K562 (cell line): ENCODE measurements around the gene EGR1. TPM values are rescaled to one million over a fixed set of nuclear protein-coding genes. Genes with fewer than 3 reads are reported as not detected.
A peak's percentile ranks its signal among the peaks of the same experiment; 100 is the strongest.

ENCODE experiments used
- CEBPG ChIP-seq, 3 experiments: fragments of 200-800 bp in 1 of 3; sonication (Bioruptor generic) in 1 of 3; sonication (generic) in 1 of 3; formaldehyde crosslinking in 1 of 3; IDR thresholded peaks in 2 of 3; conservative IDR thresholded peaks in 1 of 3; 2 replicates each; pipeline versions ENCODE4 v1.6.1 to v1.8.0; 2016 to 2022; ENCODE audit warnings: missing compliant biosample characterization in 2 of 3, missing genetic modification characterization in 2 of 3, mild to moderate bottlenecking in 1 of 3, missing genetic modification reagents in 1 of 3
- GATAD2B ChIP-seq: fragments of 450-650 bp; IDR thresholded peaks from 2 replicates; pipeline ENCODE4 v1.6.1; 2017; ENCODE audit warnings: mild to moderate bottlenecking, borderline replicate concordance
- MEF2D ChIP-seq: conservative IDR thresholded peaks from 2 replicates; pipeline ENCODE4 v1.6.1; 2016; ENCODE audit warnings: low read depth, missing genetic modification characterization, missing compliant biosample characterization
- NRF1 ChIP-seq, 2 experiments: fragments of 450-650 bp; IDR thresholded peaks in 1 of 2; conservative IDR thresholded peaks in 1 of 2; 2 replicates each; pipeline ENCODE4 v1.6.1; 2014; ENCODE audit warnings: mild to moderate bottlenecking in 2 of 2
- SP1 ChIP-seq: sonication (generic); formaldehyde crosslinking; IDR thresholded peaks from 2 replicates; pipeline ENCODE4 v1.8.1; 2022; ENCODE audit warnings: mild to moderate bottlenecking, missing genetic modification reagents
- TAF1 ChIP-seq: IDR thresholded peaks from 2 replicates; pipeline ENCODE4 v1.6.1; 2011; ENCODE audit warnings: mild to moderate bottlenecking, low read length, moderate library complexity; ENCODE audit not compliant: insufficient read depth, control insufficient read depth, severe bottlenecking; ENCODE audit errors: extremely low read depth
- ZNF133 ChIP-seq: fragments of 250-450 bp; sonication (Bioruptor Pico); IDR thresholded peaks from 2 replicates; pipeline ENCODE4 v1.4.0; 2020; ENCODE audit warnings: mild to moderate bottlenecking
- polyA plus RNA-seq, 8 experiments: library from polyadenylated mRNA; depleted of rRNA in 4 of 8; stranded (reverse) in 5 of 8; unstranded in 3 of 8; fragments of >200 nt; fragmentation: Nextera tagmentation in 2 of 8; fragmentation: Illumina TruSeq in 1 of 8; extraction: Ambion mirVana in 2 of 8; extraction: Trizol in 1 of 8; gene quantifications; 2 replicates each; pipeline versions ENCODE4 v1.2.1 to v1.2.3, GENCODE V29; 2011 to 2014; ENCODE audit warnings: inconsistent platforms in 1 of 8, missing spikeins in 1 of 8
- total RNA-seq, 7 experiments: library from RNA; depleted of rRNA in 6 of 7; stranded (reverse); fragments of >200 nt in 6 of 7; fragmentation: Illumina TruSeq in 2 of 7; extraction: Trizol in 2 of 7; gene quantifications; 2 replicates each; pipeline versions ENCODE4 v1.2.1 to v1.2.3, GENCODE V29; 2011 to 2021; ENCODE audit warnings: low replicate concordance in 1 of 7
- TF ChIP-seq, protein P1 (sequence below), 2 experiments: fragments of 450-650 bp in 1 of 2; sonication (generic) in 1 of 2; formaldehyde crosslinking in 1 of 2; IDR thresholded peaks; 2 replicates each; pipeline versions ENCODE4 v1.7.1 to v1.9.0; 2016 to 2022; ENCODE audit warnings: inconsistent platforms in 1 of 2, mild to moderate bottlenecking in 1 of 2, missing genetic modification reagents in 1 of 2
- TF ChIP-seq, protein P2 (sequence below): fragments of 250-450 bp; sonication (Bioruptor Pico); IDR thresholded peaks from 2 replicates; pipeline ENCODE4 v1.4.0; 2020; ENCODE audit warnings: mild to moderate bottlenecking, moderate library complexity
- TF ChIP-seq, protein P3 (sequence below): sonication (generic); formaldehyde crosslinking; IDR thresholded peaks from 2 replicates; pipeline ENCODE4 v1.8.0; 2022; ENCODE audit warnings: missing genetic modification reagents, mild to moderate bottlenecking, borderline replicate concordance
- TF ChIP-seq, protein P4 (sequence below): fragments of 200-800 bp; sonication (Bioruptor generic); IDR thresholded peaks from 2 replicates; pipeline ENCODE4 v1.6.1; 2017; ENCODE audit warnings: missing genetic modification characterization, missing compliant biosample characterization

EGR1 gene
- total and polyA plus RNA-seq, 9 of the 15 experiments (the other 6 are each of a cell fraction or from before 2014, with no cell fraction given) = 1.3 to 132 (median 21.5) TPM

DNA sequence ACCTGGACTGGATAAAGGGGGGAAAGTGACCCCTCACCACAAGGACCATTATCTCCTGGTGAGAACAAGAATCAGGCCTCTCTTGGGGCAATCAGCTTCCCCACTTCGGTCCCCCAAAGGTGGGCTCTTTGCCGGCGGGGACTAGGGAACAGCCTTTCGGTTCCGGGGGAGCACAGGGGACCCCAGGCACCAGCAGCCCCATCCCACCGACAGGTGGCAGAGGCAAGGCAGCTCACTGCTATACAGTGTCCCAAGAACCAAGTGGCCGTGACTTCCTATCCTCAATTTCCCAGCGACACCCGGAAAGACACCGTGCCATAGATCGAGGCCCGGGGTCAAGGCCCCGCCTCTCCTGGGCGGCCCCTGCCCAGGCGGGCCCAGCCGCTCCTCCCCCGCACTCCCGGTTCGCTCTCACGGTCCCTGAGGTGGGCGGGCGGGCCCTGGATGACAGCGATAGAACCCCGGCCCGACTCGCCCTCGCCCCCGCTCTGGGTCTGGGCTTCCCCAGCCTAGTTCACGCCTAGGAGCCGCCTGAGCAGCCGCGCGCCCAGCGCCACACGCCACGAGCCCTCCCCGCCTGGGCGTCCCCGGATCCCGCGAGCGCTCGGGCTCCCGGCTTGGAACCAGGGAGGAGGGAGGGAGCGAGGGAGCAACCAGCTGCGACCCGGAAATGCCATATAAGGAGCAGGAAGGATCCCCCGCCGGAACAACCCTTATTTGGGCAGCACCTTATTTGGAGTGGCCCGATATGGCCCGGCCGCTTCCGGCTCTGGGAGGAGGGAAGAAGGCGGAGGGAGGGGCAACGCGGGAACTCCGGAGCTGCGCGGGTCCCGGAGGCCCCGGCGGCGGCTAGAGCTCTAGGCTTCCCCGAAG, 655 bp upstream of the EGR1 start (continued):
- peak; percentile 84 to 86 for TF ChIP-seq NRF1 (conservative IDR thresholded peaks at IDR 0.05 in 1 of 2, IDR thresholded peaks at IDR 0.05 in 1 of 2)
- no peak for TF ChIP-seq CEBPG (CRISPR knock-in tag; IDR thresholded peaks at IDR 0.05)
- TF ChIP-seq CEBPG (tag; conservative IDR thresholded peaks at IDR 0.05 in 1 of 2, IDR thresholded peaks at IDR 0.05 in 1 of 2) = no peak
- peak; percentile 60 for TF ChIP-seq TAF1
- TF ChIP-seq ZNF133 (CRISPR knock-in tag) = no peak
- TF ChIP-seq, protein P1, sequence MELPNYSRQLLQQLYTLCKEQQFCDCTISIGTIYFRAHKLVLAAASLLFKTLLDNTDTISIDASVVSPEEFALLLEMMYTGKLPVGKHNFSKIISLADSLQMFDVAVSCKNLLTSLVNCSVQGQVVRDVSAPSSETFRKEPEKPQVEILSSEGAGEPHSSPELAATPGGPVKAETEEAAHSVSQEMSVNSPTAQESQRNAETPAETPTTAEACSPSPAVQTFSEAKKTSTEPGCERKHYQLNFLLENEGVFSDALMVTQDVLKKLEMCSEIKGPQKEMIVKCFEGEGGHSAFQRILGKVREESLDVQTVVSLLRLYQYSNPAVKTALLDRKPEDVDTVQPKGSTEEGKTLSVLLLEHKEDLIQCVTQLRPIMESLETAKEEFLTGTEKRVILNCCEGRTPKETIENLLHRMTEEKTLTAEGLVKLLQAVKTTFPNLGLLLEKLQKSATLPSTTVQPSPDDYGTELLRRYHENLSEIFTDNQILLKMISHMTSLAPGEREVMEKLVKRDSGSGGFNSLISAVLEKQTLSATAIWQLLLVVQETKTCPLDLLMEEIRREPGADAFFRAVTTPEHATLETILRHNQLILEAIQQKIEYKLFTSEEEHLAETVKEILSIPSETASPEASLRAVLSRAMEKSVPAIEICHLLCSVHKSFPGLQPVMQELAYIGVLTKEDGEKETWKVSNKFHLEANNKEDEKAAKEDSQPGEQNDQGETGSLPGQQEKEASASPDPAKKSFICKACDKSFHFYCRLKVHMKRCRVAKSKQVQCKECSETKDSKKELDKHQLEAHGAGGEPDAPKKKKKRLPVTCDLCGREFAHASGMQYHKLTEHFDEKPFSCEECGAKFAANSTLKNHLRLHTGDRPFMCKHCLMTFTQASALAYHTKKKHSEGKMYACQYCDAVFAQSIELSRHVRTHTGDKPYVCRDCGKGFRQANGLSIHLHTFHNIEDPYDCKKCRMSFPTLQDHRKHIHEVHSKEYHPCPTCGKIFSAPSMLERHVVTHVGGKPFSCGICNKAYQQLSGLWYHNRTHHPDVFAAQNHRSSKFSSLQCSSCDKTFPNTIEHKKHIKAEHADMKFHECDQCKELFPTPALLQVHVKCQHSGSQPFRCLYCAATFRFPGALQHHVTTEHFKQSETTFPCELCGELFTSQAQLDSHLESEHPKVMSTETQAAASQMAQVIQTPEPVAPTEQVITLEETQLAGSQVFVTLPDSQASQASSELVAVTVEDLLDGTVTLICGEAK (IDR thresholded peaks at IDR 0.05) = peak; percentile 53; the same call in 1 of the 2 replicates
- TF ChIP-seq, protein P1 (CRISPR knock-in tag; IDR thresholded peaks at IDR 0.05) = no peak
- TF ChIP-seq, protein P2, sequence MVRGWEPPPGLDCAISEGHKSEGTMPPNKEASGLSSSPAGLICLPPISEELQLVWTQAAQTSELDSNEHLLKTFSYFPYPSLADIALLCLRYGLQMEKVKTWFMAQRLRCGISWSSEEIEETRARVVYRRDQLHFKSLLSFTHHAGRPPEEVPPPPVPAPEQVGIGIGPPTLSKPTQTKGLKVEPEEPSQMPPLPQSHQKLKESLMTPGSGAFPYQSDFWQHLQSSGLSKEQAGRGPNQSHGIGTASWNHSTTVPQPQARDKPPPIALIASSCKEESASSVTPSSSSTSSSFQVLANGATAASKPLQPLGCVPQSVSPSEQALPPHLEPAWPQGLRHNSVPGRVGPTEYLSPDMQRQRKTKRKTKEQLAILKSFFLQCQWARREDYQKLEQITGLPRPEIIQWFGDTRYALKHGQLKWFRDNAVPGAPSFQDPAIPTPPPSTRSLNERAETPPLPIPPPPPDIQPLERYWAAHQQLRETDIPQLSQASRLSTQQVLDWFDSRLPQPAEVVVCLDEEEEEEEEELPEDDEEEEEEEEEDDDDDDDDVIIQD (CRISPR knock-in tag) = no peak
- no peak; the same call in 1 of the 2 replicates for TF ChIP-seq GATAD2B
- TF ChIP-seq, protein P3, sequence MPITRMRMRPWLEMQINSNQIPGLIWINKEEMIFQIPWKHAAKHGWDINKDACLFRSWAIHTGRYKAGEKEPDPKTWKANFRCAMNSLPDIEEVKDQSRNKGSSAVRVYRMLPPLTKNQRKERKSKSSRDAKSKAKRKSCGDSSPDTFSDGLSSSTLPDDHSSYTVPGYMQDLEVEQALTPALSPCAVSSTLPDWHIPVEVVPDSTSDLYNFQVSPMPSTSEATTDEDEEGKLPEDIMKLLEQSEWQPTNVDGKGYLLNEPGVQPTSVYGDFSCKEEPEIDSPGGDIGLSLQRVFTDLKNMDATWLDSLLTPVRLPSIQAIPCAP (CRISPR knock-in tag) = peak; percentile 77; the same call in 1 of the 2 replicates
- TF ChIP-seq, protein P4, sequence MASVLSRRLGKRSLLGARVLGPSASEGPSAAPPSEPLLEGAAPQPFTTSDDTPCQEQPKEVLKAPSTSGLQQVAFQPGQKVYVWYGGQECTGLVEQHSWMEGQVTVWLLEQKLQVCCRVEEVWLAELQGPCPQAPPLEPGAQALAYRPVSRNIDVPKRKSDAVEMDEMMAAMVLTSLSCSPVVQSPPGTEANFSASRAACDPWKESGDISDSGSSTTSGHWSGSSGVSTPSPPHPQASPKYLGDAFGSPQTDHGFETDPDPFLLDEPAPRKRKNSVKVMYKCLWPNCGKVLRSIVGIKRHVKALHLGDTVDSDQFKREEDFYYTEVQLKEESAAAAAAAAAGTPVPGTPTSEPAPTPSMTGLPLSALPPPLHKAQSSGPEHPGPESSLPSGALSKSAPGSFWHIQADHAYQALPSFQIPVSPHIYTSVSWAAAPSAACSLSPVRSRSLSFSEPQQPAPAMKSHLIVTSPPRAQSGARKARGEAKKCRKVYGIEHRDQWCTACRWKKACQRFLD (CRISPR knock-in tag) = no peak; the same call in 1 of the 2 replicates
- TF ChIP-seq SP1 (CRISPR knock-in tag) = peak; percentile 74
- no peak for TF ChIP-seq MEF2D
